ENCODE results near the gene ZNF358.
A peak's percentile ranks its signal among the peaks of the same experiment; 100 is the strongest.

The ZNF358 gene

DNA sequence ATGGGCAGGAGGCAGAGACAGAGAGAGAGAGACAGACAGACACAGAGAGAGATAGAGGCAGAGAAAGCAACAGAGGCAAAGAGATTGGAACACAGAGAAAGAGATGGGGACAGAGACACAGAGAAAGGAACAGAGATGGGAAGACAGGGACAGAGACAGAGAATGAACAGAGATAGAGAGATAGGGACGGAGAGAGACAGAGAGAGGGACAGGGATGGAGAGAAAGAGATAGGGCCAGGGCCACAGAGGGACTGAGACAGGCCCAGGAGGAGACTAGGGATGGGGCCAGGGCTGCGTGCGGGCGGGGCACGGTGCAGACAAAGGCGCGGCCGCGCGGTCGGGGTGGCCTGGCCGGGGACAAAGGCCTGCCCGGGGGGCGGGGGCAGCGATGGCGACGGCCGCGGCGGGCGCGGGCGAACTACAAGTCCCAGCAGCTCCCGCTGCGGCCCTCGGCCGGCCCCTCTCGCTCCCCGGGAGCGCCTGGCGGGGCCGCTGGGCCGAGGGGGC, at the start of gene ZNF358:
Gene ZNF358 (plus strand): TSS at position 459 of the 507 bp plus-strand sequence. CDS start 3,140 bp downstream, outside the sequence.
- H3K79me2 ChIP-seq (ENCODE audit: insufficient read depth, low read depth), result no peaks in the 10 kb centered on the region
- H3K4me1 ChIP-seq (ENCODE audit: low read depth, poor library complexity, severe bottlenecking), result no peaks in the 10 kb centered on the region
- H3K36me3 ChIP-seq (ENCODE audit: insufficient read depth), result no peaks in the 10 kb centered on the region
- TF ChIP-seq, protein P1, sequence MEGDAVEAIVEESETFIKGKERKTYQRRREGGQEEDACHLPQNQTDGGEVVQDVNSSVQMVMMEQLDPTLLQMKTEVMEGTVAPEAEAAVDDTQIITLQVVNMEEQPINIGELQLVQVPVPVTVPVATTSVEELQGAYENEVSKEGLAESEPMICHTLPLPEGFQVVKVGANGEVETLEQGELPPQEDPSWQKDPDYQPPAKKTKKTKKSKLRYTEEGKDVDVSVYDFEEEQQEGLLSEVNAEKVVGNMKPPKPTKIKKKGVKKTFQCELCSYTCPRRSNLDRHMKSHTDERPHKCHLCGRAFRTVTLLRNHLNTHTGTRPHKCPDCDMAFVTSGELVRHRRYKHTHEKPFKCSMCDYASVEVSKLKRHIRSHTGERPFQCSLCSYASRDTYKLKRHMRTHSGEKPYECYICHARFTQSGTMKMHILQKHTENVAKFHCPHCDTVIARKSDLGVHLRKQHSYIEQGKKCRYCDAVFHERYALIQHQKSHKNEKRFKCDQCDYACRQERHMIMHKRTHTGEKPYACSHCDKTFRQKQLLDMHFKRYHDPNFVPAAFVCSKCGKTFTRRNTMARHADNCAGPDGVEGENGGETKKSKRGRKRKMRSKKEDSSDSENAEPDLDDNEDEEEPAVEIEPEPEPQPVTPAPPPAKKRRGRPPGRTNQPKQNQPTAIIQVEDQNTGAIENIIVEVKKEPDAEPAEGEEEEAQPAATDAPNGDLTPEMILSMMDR (conservative IDR thresholded peaks at IDR 0.05; ENCODE audit: low read depth, low read length), result no peak
- no peaks in the 10 kb centered on the region for H4K20me1 ChIP-seq (ENCODE audit: insufficient read depth)
- H3K9ac ChIP-seq, result peak within 1 kb of the TSS; percentile 52; the same call in 1 of the 2 replicates
- H3K4me3 ChIP-seq (IDR thresholded peaks at IDR 0.05; ENCODE audit: insufficient read depth, low read depth, low read length), result no peak within 1 kb of the TSS
- no peak within 1 kb of the TSS for H3K27ac ChIP-seq
- peak within 1 kb of the TSS; percentile 97 for H2AFZ ChIP-seq (ENCODE audit: low read depth)
- H3K4me2 ChIP-seq, result peak within 1 kb of the TSS; percentile 71
- H3K27me3 ChIP-seq (ENCODE audit: insufficient read depth, low read depth), result peaks cover 19% of the 10 kb centered on the region; the same call in 1 of the 2 replicates

- TF ChIP-seq, protein P1 (conservative IDR thresholded peaks at IDR 0.05; ENCODE audit: low read depth, low read length), result no peak
- H3K36me3 ChIP-seq (ENCODE audit: insufficient read depth), result no peaks in the 10 kb centered on the region
These were observed 48.6 kb upstream of the ZNF358 start for GRCh38 chr19:7467009-7467989.

GRCh38 chr19:7468840-7469239, 47.1 kb upstream of the ZNF358 start:
- Histone ChIP-seq H2AFZ (ENCODE audit: low read depth) (no peak overlapping the region), H4K20me1 (ENCODE audit: insufficient read depth) (no peaks in the 10 kb centered on the region), H3K9ac (no peak overlapping the region), H3K36me3 (ENCODE audit: insufficient read depth) (no peaks in the 10 kb centered on the region), H3K79me2 (ENCODE audit: insufficient read depth, low read depth) (no peaks in the 10 kb centered on the region), H3K4me2 (no peak overlapping the region), H3K27me3 (ENCODE audit: insufficient read depth, low read depth) (no peaks in the 10 kb centered on the region), H3K4me3 (IDR thresholded peaks at IDR 0.05; ENCODE audit: insufficient read depth, low read depth, low read length) (no peak overlapping the region), H3K4me1 (ENCODE audit: low read depth, poor library complexity, severe bottlenecking) (no peaks in the 10 kb centered on the region), H3K27ac (no peak overlapping the region)
- TF ChIP-seq, protein P1 (conservative IDR thresholded peaks at IDR 0.05; ENCODE audit: low read depth, low read length), result no peak

More at GRCh38 chr19:7467009-7467989, 48.6 kb upstream of the ZNF358 start:
- Histone ChIP-seq H2AFZ (ENCODE audit: low read depth) (no peak overlapping the region), H3K4me3 (IDR thresholded peaks at IDR 0.05; ENCODE audit: insufficient read depth, low read depth, low read length) (no peak overlapping the region), H3K4me2 (no peak overlapping the region), H3K27ac (no peak overlapping the region), H3K27me3 (ENCODE audit: insufficient read depth, low read depth) (no peaks in the 10 kb centered on the region), H3K4me1 (ENCODE audit: low read depth, poor library complexity, severe bottlenecking) (no peaks in the 10 kb centered on the region), H3K9ac (no peak overlapping the region), H3K79me2 (ENCODE audit: insufficient read depth, low read depth) (no peaks in the 10 kb centered on the region), H4K20me1 (ENCODE audit: insufficient read depth) (no peaks in the 10 kb centered on the region)

- Histone ChIP-seq H3K4me2 (no peak overlapping the region), H3K4me1 (ENCODE audit: low read depth, poor library complexity, severe bottlenecking) (no peaks in the 10 kb centered on the region), H3K79me2 (ENCODE audit: insufficient read depth, low read depth) (no peaks in the 10 kb centered on the region), H3K27me3 (ENCODE audit: insufficient read depth, low read depth) (no peaks in the 10 kb centered on the region), H3K4me3 (IDR thresholded peaks at IDR 0.05; ENCODE audit: insufficient read depth, low read depth, low read length) (no peak overlapping the region), H3K27ac (no peak overlapping the region), H3K36me3 (ENCODE audit: insufficient read depth) (no peaks in the 10 kb centered on the region), H2AFZ (ENCODE audit: low read depth) (no peak overlapping the region), H3K9ac (no peak overlapping the region), H4K20me1 (ENCODE audit: insufficient read depth) (no peaks in the 10 kb centered on the region)
- TF ChIP-seq, protein P1 (conservative IDR thresholded peaks at IDR 0.05; ENCODE audit: low read depth, low read length), result no peak
These were observed 46.1 kb upstream of the ZNF358 start for GRCh38 chr19:7469669-7470285.

All from KMS-11 (cell line).